Calu3 (cell line): ENCODE measurements around the gene NTPCR. TPM values are rescaled to one million over a fixed set of nuclear protein-coding genes. Genes with fewer than 3 reads are reported as not detected.

Experiments used
- BruUV-seq: library from RNA; stranded (reverse); fragments of 400-500 nt; replicated peaks from 2 replicates; lab custom pipeline; 2021; lab: Mats Ljungman, UMichigan
- CTCF ChIA-PET: fragments of 300-600 bp; sonication (Branson Sonifier 250); formaldehyde crosslinking; loops from one replicate; lab custom pipeline; 2022; ENCODE audit warnings: antibody characterized with exemption; lab: Charles Lee
- DNase-seq: peaks from one replicate; pipeline ENCODE4 v3.0.0; 2022
- H3K27ac Mint-ChIP-seq: one replicate; pipeline ENCODE4 v1.8.0; 2022; ENCODE audit warnings: mixed read lengths; ENCODE audit not compliant: unreplicated experiment
- H3K27me3 Mint-ChIP-seq: one replicate; pipeline ENCODE4 v1.8.0; 2022; ENCODE audit warnings: mixed read lengths; ENCODE audit not compliant: unreplicated experiment
- H3K36me3 Mint-ChIP-seq: one replicate; pipeline ENCODE4 v1.8.0; 2022; ENCODE audit warnings: mild to moderate bottlenecking, moderate library complexity, mixed read lengths; ENCODE audit not compliant: insufficient read depth, unreplicated experiment
- H3K4me1 Mint-ChIP-seq: one replicate; pipeline ENCODE4 v1.8.0; 2022; ENCODE audit warnings: mild to moderate bottlenecking, low read depth, mixed read lengths; ENCODE audit not compliant: unreplicated experiment
- H3K4me3 Mint-ChIP-seq: one replicate; pipeline ENCODE4 v1.8.0; 2022; ENCODE audit warnings: mild to moderate bottlenecking, low read depth, moderate library complexity, mixed read lengths; ENCODE audit not compliant: unreplicated experiment
- H3K9me3 Mint-ChIP-seq: one replicate; pipeline ENCODE4 v1.8.0; 2022; ENCODE audit warnings: low read depth, mixed read lengths; ENCODE audit not compliant: unreplicated experiment
- CTCF ChIP-seq: fragments of 200-600 bp; IDR thresholded peaks from one replicate; pipeline ENCODE4 v1.8.0; 2022; ENCODE audit warnings: antibody characterized with exemption; ENCODE audit not compliant: unreplicated experiment
- intact Hi-C: fragments of 100-400 bp; cut with micrococcal nuclease; formaldehyde crosslinking; loops from one replicate; pipeline ENCODE4 v1.10.0; 2022; ENCODE audit not compliant: unreplicated experiment
- total RNA-seq: library from RNA; stranded (reverse); gene quantifications from 2 replicates; pipeline ENCODE4 v1.2.3, GENCODE V29; 2022

NTPCR gene
- total RNA-seq, 1 experiment from 2014 or later = 39.2 TPM

DNA sequence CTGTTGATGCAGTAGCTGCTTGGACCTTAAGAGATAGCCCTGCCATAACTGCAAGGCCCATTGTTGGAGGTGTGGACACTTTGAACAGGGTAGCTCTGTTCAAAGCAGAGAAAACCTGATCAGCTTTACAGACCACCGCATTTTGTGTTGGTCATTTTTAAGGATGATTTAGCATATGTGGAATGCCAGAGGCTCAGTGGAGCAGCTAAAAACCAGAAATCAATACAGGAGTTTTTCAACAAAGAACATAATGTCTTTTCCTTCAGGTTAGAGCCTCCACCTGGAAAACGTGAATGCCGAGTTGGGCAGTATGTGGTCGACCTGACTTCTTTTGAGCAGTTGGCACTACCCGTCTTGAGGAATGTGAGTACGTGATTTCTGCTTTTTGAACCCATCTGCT lies 5.7 kb downstream of the NTPCR start:
- intact Hi-C loops = no loop called here
- no peak overlapping the region for H3K4me3 Mint-ChIP-seq
- DNase-seq = no peak
- TF ChIP-seq CTCF = no peak
- H3K9me3 Mint-ChIP-seq = peaks cover 9% of the 10 kb centered on the region
- H3K4me1 Mint-ChIP-seq = peaks cover 23% of the 10 kb centered on the region
- CTCF ChIA-PET = interaction anchor here (0.7 kb wide), 1 partner anchor 39 kb away, joined by 3 read pairs; no protein-coding TSS in a partner anchor
- H3K27ac Mint-ChIP-seq = no peak overlapping the region
- no peaks in the 10 kb centered on the region for H3K27me3 Mint-ChIP-seq
- BruUV-seq = no TSS peak
- peaks cover 17% of the 10 kb centered on the region for H3K36me3 Mint-ChIP-seq

DNA sequence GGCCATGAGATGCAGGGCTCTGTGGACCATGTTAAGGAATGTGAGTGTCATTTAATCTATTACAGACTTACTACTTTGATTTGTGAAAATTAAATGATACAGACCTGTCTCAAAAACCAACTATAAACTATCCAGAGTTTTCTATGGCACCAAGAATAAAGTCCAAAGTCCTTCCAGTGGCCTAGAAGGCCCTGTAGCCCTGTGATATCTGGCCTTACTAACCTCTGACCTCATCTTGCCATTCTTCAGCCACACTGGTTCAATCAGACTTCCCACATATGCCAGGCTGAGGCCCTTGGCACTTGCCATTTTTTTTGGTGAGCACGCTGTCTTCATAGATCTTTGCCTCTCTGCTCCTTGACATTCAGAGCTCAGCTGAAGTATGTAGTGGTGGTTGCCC lies 7.7 kb downstream of the NTPCR start:
- H3K27me3 Mint-ChIP-seq = no peaks in the 10 kb centered on the region
- H3K27ac Mint-ChIP-seq = no peak overlapping the region
- no peak overlapping the region for H3K4me3 Mint-ChIP-seq
- BruUV-seq = no TSS peak
- intact Hi-C loops = no loop called here
- H3K36me3 Mint-ChIP-seq = peaks cover 14% of the 10 kb centered on the region
- TF ChIP-seq CTCF = no peak
- peaks cover 4% of the 10 kb centered on the region for H3K4me1 Mint-ChIP-seq
- DNase-seq = no peak
- H3K9me3 Mint-ChIP-seq = peaks cover 9% of the 10 kb centered on the region
- CTCF ChIA-PET = no interaction called here

DNA sequence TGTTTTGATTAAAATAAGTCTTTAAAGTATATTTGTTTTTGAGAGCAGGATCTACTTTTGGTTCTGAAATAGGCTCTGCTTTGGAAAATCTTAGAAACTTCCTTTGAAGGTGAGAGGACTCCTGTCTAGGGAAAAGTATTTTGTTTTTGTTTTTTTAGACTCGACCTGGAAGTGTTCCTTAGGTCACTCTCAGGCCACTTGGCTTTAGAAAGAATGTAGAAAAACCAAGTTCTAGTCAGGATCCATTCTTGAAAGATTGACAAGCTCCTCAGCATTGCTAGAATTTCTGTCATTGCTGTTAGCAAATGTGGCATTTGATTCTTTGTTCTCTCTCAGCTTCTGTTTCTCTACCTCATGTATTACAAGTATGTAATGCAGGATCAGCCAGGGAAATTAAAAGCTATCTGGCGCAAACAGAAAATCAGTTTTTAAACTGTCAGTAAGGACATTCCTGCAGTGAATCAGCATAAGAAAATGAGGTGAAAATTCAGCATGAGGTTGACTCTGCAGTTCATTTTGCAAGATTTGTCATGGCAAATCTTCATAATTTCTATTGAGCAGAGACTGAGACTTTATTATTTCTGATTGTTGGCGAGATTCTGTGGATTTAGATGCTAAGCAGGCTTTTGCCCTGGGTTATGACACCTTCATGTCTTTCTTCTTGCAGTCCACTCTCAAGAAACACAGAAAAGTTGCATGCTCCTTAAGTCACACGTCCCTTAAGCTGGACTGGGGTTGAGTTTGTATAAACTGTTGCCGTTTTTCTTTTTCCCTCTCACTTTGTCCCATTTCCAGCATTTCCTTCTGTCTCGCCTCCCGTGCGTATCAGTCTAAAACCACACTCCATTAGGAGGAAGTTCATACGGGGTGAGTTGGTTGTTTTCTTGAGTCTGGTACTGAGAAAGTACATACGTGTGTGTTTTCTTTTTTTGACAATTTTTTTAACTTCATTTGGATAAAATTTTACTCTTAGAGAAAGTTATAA lies 12.6 kb downstream of the NTPCR start:
- CTCF ChIA-PET = no interaction called here
- TF ChIP-seq CTCF = no peak
- Mint-ChIP-seq H3K9me3 (peaks cover 6% of the 10 kb centered on the region), H3K27me3 (no peaks in the 10 kb centered on the region), H3K4me3 (no peak overlapping the region), H3K36me3 (peaks cover 8% of the 10 kb centered on the region), H3K27ac (no peak overlapping the region), H3K4me1 (no peaks in the 10 kb centered on the region)
- no TSS peak for BruUV-seq
- DNase-seq = no peak
- intact Hi-C loops = no loop called here

GRCh38 chr1:232964601-232965000 lies 14.2 kb downstream of the NTPCR start:
- intact Hi-C loops = no loop called here
- no TSS peak for BruUV-seq
- DNase-seq = no peak
- Mint-ChIP-seq H3K27me3 (no peaks in the 10 kb centered on the region), H3K4me1 (no peaks in the 10 kb centered on the region), H3K4me3 (no peak overlapping the region), H3K36me3 (peaks cover under 1% of the 10 kb centered on the region), H3K27ac (no peak overlapping the region), H3K9me3 (no peaks in the 10 kb centered on the region)
- CTCF ChIA-PET = no interaction called here
- TF ChIP-seq CTCF = no peak
